ENCODE results near the gene NYNRIN.

GRCh38 chr14:24382064-24382371, 16.8 kb upstream of the NYNRIN start:
- TF ChIP-seq, protein P1, sequence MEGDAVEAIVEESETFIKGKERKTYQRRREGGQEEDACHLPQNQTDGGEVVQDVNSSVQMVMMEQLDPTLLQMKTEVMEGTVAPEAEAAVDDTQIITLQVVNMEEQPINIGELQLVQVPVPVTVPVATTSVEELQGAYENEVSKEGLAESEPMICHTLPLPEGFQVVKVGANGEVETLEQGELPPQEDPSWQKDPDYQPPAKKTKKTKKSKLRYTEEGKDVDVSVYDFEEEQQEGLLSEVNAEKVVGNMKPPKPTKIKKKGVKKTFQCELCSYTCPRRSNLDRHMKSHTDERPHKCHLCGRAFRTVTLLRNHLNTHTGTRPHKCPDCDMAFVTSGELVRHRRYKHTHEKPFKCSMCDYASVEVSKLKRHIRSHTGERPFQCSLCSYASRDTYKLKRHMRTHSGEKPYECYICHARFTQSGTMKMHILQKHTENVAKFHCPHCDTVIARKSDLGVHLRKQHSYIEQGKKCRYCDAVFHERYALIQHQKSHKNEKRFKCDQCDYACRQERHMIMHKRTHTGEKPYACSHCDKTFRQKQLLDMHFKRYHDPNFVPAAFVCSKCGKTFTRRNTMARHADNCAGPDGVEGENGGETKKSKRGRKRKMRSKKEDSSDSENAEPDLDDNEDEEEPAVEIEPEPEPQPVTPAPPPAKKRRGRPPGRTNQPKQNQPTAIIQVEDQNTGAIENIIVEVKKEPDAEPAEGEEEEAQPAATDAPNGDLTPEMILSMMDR (conservative IDR thresholded peaks at IDR 0.05; ENCODE audit: low read depth in 2 of 2) = no peak
- TF ChIP-seq POLR2AphosphoS5 (IDR thresholded peaks at IDR 0.05; ENCODE audit: low read depth) (no peak), EZH2phosphoT487 (IDR thresholded peaks at IDR 0.05; ENCODE audit: unreplicated experiment) (no peak), STAT1 (IDR thresholded peaks at IDR 0.05; ENCODE audit: unreplicated experiment) (no peak), NANOG (IDR thresholded peaks at IDR 0.05; ENCODE audit: borderline replicate concordance) (no peak), EZH2 (IDR thresholded peaks at IDR 0.05; ENCODE audit: low read depth, unreplicated experiment) (no peak), CREB1 (CRISPR knock-in tag; IDR thresholded peaks at IDR 0.05; ENCODE audit: low read depth) (no peak), ZNF114 (CRISPR knock-in tag; IDR thresholded peaks at IDR 0.05) (no peak)
- TF ChIP-seq, protein P2, sequence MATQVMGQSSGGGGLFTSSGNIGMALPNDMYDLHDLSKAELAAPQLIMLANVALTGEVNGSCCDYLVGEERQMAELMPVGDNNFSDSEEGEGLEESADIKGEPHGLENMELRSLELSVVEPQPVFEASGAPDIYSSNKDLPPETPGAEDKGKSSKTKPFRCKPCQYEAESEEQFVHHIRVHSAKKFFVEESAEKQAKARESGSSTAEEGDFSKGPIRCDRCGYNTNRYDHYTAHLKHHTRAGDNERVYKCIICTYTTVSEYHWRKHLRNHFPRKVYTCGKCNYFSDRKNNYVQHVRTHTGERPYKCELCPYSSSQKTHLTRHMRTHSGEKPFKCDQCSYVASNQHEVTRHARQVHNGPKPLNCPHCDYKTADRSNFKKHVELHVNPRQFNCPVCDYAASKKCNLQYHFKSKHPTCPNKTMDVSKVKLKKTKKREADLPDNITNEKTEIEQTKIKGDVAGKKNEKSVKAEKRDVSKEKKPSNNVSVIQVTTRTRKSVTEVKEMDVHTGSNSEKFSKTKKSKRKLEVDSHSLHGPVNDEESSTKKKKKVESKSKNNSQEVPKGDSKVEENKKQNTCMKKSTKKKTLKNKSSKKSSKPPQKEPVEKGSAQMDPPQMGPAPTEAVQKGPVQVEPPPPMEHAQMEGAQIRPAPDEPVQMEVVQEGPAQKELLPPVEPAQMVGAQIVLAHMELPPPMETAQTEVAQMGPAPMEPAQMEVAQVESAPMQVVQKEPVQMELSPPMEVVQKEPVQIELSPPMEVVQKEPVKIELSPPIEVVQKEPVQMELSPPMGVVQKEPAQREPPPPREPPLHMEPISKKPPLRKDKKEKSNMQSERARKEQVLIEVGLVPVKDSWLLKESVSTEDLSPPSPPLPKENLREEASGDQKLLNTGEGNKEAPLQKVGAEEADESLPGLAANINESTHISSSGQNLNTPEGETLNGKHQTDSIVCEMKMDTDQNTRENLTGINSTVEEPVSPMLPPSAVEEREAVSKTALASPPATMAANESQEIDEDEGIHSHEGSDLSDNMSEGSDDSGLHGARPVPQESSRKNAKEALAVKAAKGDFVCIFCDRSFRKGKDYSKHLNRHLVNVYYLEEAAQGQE (IDR thresholded peaks at IDR 0.05; ENCODE audit: unreplicated experiment) = no peak
- TF ChIP-seq, protein P3, sequence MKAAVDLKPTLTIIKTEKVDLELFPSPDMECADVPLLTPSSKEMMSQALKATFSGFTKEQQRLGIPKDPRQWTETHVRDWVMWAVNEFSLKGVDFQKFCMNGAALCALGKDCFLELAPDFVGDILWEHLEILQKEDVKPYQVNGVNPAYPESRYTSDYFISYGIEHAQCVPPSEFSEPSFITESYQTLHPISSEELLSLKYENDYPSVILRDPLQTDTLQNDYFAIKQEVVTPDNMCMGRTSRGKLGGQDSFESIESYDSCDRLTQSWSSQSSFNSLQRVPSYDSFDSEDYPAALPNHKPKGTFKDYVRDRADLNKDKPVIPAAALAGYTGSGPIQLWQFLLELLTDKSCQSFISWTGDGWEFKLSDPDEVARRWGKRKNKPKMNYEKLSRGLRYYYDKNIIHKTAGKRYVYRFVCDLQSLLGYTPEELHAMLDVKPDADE (IDR thresholded peaks at IDR 0.05) = no peak

Measured in GM23338 (cell line).